ENCODE results near the gene ORMDL1. TPM values are rescaled to one million over a fixed set of nuclear protein-coding genes. Genes with fewer than 3 reads are reported as not detected.

ORMDL1 gene
- total RNA-seq, 1 donor from 2014 or later = 57.2 TPM

DNA sequence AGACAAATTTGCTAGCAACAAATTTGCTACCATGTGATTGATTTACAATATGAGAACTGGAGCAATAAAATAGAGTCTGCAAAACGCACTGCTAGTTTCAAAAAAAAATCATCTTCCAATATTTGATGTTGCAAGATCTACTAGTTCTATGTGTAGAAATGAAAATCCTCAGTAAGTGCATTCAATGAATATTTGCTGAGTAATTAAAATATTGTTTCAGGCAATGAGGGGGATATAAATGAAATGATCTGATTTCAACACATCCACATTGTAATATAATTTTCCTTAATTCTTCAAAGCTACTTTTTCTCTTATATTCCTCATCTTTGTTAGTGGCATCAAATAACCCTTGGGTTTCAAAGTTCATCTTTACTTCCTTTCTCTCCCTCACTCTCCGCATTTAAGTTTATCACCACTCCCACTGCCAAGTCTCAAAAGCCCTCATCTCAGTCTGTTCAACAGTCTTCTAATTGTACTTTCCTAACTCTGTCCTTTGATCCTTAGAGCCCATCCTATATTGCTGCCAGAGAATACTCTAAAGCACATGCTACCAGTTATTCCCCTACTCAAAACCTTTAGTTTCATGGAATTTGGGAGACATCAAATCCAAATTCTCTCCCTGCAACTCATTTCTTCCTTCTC lies 27.7 kb downstream of the ORMDL1 start:
- TF ChIP-seq, protein P1, sequence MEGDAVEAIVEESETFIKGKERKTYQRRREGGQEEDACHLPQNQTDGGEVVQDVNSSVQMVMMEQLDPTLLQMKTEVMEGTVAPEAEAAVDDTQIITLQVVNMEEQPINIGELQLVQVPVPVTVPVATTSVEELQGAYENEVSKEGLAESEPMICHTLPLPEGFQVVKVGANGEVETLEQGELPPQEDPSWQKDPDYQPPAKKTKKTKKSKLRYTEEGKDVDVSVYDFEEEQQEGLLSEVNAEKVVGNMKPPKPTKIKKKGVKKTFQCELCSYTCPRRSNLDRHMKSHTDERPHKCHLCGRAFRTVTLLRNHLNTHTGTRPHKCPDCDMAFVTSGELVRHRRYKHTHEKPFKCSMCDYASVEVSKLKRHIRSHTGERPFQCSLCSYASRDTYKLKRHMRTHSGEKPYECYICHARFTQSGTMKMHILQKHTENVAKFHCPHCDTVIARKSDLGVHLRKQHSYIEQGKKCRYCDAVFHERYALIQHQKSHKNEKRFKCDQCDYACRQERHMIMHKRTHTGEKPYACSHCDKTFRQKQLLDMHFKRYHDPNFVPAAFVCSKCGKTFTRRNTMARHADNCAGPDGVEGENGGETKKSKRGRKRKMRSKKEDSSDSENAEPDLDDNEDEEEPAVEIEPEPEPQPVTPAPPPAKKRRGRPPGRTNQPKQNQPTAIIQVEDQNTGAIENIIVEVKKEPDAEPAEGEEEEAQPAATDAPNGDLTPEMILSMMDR (conservative IDR thresholded peaks at IDR 0.05) = no peak
- Mint-ChIP-seq H3K4me1 (ENCODE audit: unreplicated experiment) (no peaks in the 10 kb centered on the region), H3K36me3 (no peaks in the 10 kb centered on the region), H3K4me3 (no peak overlapping the region), H3K27me3 (no peaks in the 10 kb centered on the region), H3K27ac (no peak overlapping the region), H3K9me3 (no peaks in the 10 kb centered on the region)
- no peak for DNase-seq (ENCODE audit: extremely low spot score, unreplicated experiment)

DNA sequence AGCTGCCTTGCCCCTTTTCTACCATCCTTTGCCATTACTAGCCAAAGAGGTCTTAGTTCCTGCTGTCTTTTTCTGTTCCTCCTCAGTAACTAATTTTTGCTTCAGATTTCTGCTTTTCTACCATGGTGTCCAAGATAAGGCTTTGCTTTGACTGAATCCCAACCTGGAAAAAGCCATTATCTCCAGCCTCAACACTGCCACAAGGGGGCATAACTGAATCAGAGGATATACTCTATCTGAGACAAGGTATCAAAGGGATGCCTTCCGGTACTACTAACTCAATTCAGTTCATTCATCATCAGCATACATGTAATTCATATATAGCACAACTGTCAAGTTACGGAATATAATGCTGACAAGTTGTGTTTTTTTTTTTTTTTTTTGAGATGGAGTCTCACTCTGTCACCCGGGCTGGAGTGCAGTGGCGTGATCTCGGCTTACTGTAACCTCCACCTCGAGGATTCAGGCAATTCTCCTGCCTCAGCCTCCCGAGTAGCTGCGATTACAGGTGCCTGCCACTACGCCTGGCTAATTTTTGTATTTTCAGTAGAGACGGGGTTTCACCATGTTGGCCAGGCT lies 33.0 kb downstream of the ORMDL1 start:
- Mint-ChIP-seq H3K27ac (no peak overlapping the region), H3K4me3 (no peak overlapping the region), H3K4me1 (ENCODE audit: unreplicated experiment) (no peaks in the 10 kb centered on the region), H3K9me3 (no peaks in the 10 kb centered on the region), H3K36me3 (peaks cover 4% of the 10 kb centered on the region), H3K27me3 (no peaks in the 10 kb centered on the region)
- TF ChIP-seq, protein P1 (conservative IDR thresholded peaks at IDR 0.05) = peak; percentile 75
- no peak for DNase-seq (ENCODE audit: extremely low spot score, unreplicated experiment)

DNA sequence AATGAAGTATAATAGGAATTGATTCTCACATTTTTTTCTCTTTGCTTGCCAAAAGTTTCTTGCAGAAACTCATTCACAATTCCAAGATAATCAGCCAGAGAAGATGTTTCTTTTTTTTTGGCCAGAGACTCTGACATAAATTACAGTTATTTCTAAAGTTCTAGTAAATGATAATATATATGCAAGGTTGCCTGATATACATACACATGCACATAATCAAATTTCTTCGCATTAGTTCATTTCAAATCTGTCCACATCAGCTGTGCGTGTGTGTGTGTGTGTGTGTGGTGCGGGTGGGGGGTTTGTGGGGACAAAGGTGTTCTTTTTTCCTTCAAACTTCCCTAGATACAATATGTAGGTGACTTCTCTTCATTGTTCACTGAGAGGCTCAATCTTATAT lies 54.7 kb downstream of the ORMDL1 start:
- TF ChIP-seq, protein P1 (conservative IDR thresholded peaks at IDR 0.05) = no peak
- no peak overlapping the region for H3K27ac Mint-ChIP-seq
- no peaks in the 10 kb centered on the region for H3K27me3 Mint-ChIP-seq
- no peaks in the 10 kb centered on the region for H3K9me3 Mint-ChIP-seq
- no peak overlapping the region for H3K4me3 Mint-ChIP-seq
- DNase-seq (ENCODE audit: extremely low spot score, unreplicated experiment) = no peak
- H3K4me1 Mint-ChIP-seq (ENCODE audit: unreplicated experiment) = no peaks in the 10 kb centered on the region
- no peaks in the 10 kb centered on the region for H3K36me3 Mint-ChIP-seq

DNA sequence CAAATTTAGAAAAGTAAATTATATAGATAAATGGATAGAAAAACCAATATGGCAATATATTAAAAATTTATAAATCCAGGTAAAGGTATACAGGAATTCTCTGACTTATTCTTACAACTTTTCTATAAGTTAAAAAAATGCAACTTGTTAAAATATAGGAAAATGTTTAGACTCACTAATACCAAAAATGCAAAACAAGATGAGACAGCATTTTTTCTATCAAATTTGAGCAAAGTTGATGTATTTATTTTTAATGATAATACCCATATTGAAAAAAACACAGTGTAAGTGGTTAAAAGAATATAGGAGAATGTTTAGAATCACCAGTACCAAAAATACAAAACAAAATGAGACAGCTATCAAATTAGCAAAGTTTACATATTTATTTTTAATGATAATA lies 57.3 kb downstream of the ORMDL1 start:
- no peak overlapping the region for H3K27ac Mint-ChIP-seq
- no peak for DNase-seq (ENCODE audit: extremely low spot score, unreplicated experiment)
- H3K4me1 Mint-ChIP-seq (ENCODE audit: unreplicated experiment) = no peaks in the 10 kb centered on the region
- no peaks in the 10 kb centered on the region for H3K36me3 Mint-ChIP-seq
- TF ChIP-seq, protein P1 (conservative IDR thresholded peaks at IDR 0.05) = no peak
- no peaks in the 10 kb centered on the region for H3K9me3 Mint-ChIP-seq
- no peaks in the 10 kb centered on the region for H3K27me3 Mint-ChIP-seq
- no peak overlapping the region for H3K4me3 Mint-ChIP-seq

DNA sequence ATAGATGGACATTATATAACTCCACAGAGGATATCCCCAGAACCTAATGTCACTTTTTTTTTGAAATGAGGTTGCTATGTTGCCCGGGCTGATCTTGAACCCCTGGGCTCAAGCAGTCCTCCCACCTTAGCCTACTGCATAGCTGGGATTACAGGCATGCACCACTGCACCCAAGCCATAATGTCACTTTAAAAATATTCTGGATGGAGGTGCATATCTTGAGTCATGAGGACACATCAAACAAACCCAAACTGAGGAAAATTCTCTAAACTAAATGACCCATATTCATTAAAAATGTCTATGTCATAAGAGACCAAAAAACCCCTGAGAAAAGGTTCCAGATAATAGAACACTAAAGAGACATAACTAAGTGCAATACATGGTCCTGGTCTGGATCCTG lies 57.9 kb downstream of the ORMDL1 start:
- DNase-seq (ENCODE audit: extremely low spot score, unreplicated experiment) = no peak
- H3K4me1 Mint-ChIP-seq (ENCODE audit: unreplicated experiment) = no peaks in the 10 kb centered on the region
- H3K27ac Mint-ChIP-seq = no peak overlapping the region
- no peaks in the 10 kb centered on the region for H3K36me3 Mint-ChIP-seq
- H3K9me3 Mint-ChIP-seq = no peaks in the 10 kb centered on the region
- H3K27me3 Mint-ChIP-seq = no peaks in the 10 kb centered on the region
- TF ChIP-seq, protein P1 (conservative IDR thresholded peaks at IDR 0.05) = no peak
- H3K4me3 Mint-ChIP-seq = no peak overlapping the region

Measured in type B pancreatic cell (in vitro differentiated cells).